Measurements from ENCODE around the gene ANKS1B.

DNA sequence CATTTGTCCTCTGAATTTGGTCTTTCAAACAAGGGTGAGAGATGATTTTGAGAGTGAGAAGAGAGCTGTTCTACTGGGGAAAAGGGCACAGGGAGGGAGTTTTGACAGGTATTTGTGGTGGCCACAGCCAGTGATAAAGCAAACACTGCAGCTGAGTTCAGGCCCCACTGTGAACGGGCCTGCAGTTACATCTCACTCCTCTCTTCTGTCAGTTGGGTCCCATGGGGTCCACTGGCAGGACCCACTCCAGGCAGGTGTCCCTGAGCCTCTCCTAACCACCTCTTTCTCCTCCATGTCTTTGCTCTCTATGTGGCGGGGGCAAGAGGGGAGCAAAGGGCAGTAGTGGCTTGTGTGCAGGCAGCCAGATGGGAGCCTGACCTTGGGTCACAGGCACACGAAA, 1044.8 kb downstream of the ANKS1B start:
- TF ChIP-seq, protein P1, sequence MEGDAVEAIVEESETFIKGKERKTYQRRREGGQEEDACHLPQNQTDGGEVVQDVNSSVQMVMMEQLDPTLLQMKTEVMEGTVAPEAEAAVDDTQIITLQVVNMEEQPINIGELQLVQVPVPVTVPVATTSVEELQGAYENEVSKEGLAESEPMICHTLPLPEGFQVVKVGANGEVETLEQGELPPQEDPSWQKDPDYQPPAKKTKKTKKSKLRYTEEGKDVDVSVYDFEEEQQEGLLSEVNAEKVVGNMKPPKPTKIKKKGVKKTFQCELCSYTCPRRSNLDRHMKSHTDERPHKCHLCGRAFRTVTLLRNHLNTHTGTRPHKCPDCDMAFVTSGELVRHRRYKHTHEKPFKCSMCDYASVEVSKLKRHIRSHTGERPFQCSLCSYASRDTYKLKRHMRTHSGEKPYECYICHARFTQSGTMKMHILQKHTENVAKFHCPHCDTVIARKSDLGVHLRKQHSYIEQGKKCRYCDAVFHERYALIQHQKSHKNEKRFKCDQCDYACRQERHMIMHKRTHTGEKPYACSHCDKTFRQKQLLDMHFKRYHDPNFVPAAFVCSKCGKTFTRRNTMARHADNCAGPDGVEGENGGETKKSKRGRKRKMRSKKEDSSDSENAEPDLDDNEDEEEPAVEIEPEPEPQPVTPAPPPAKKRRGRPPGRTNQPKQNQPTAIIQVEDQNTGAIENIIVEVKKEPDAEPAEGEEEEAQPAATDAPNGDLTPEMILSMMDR (IDR thresholded peaks at IDR 0.05): no peak
- TF ChIP-seq POLR2A (IDR thresholded peaks at IDR 0.05): no peak

Data from thyroid gland (tissue), 4 donors.